Measurements from ENCODE around the gene RAD51C.

DNA sequence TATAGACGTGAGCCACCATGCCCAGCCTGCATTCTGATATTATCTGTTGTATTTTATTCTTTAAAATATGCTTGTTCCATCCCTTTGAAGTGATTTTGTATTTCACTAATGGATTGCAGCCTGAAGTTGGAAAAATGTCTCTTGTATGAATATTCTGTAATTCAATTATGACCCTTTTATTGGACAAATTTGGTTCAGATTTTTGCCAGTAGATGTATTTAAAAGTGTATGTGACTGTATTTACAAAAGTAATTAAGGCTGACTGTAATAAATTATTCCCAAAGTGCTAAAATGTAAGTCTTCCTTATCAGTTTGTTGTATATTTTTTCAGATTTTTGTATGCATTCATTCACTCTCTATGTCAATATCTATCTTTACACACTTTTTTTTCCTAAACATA lies 87.0 kb downstream of the RAD51C start:
- no peak for TF ChIP-seq CTCF (conservative IDR thresholded peaks at IDR 0.05; ENCODE audit: low read length)
- no peak for TF ChIP-seq EZH2phosphoT487 (IDR thresholded peaks at IDR 0.05; ENCODE audit: borderline replicate concordance, low read depth, low read length)

All from OCI-LY7 (cell line).